ENCODE results near the gene ADAMTS7. TPM values are rescaled to one million over a fixed set of nuclear protein-coding genes. Genes with fewer than 3 reads are reported as not detected.

ADAMTS7 gene
- total and polyA plus RNA-seq, 2 of the 8 experiments (the other 6 are each of a cell fraction or from before 2014, with no cell fraction given) = 27.9 to 45.2 TPM

- H3K4me2 ChIP-seq (ENCODE audit: insufficient read depth in 1 of 2, low read depth in 2 of 2, low read length in 2 of 2) = no peak overlapping the region
- H4K91ac ChIP-seq (replicated peaks; ENCODE audit: insufficient read length, low read length) = no peak overlapping the region
- FAIRE-seq = no peak
- H3K18ac ChIP-seq (ENCODE audit: extremely low read depth, low read length) = no peak overlapping the region
- H3K56ac ChIP-seq (replicated peaks; ENCODE audit: insufficient read length, low read depth, low read length) = no peak overlapping the region
- H2BK20ac ChIP-seq (ENCODE audit: low read length) = no peak overlapping the region
- H3K23ac ChIP-seq (ENCODE audit: insufficient read length) = no peak overlapping the region
- WGBS, 2 experiments (ENCODE audit: extremely low coverage in 1 of 2, insufficient coverage in 1 of 2, insufficient read length in 1 of 2, insufficient replicate concordance in 2 of 2, low coverage in 1 of 2, low lambda C conversion rate in 2 of 2, missing lambda C conversion rate in 1 of 2) = 88% methylated on average over 6 of the region's 8 CpGs; no CpG with 5 or more reads in 1 of the 2 experiments
- H2BK120ac ChIP-seq (replicated peaks; ENCODE audit: low read depth, low read length) = no peak overlapping the region
- TF ChIP-seq CBX8 (IDR thresholded peaks at IDR 0.05; ENCODE audit: borderline replicate concordance, low read depth, low read length) (no peak), CHD2 (IDR thresholded peaks at IDR 0.05; ENCODE audit: low read length) (no peak), SRF (IDR thresholded peaks at IDR 0.05; ENCODE audit: low read depth, low read length) (no peak), HDAC6 (IDR thresholded peaks at IDR 0.05; ENCODE audit: low read depth, low read length) (no peak), EGR1 (IDR thresholded peaks at IDR 0.05; ENCODE audit: borderline replicate concordance, low read depth, low read length) (no peak), ATF2 (IDR thresholded peaks at IDR 0.05; ENCODE audit: low read length) (no peak), JUND (IDR thresholded peaks at IDR 0.05; ENCODE audit: low read length) (no peak), SP2 (IDR thresholded peaks at IDR 0.05; ENCODE audit: low read length) (no peak), KDM5A (IDR thresholded peaks at IDR 0.05; ENCODE audit: low read length) (no peak), CEBPB (IDR thresholded peaks at IDR 0.05; ENCODE audit: low read depth, low read length) (no peak), TAF1 (IDR thresholded peaks at IDR 0.05; ENCODE audit: low read depth, low read length) (no peak), SP1 (IDR thresholded peaks at IDR 0.05; ENCODE audit: low read depth, low read length) (no peak), CREB1 (IDR thresholded peaks at IDR 0.05) (no peak), SUZ12 (IDR thresholded peaks at IDR 0.05; ENCODE audit: low read length) (no peak), BCL11A (IDR thresholded peaks at IDR 0.05; ENCODE audit: low read depth in 2 of 2, low read length in 2 of 2) (no peak), CHD1 (IDR thresholded peaks at IDR 0.05; ENCODE audit: low read depth, low read length) (no peak)
- no peaks in the 10 kb centered on the region for H3K79me2 ChIP-seq (ENCODE audit: control insufficient read depth in 1 of 2, insufficient read depth in 2 of 2, low read length in 2 of 2)
- no peak overlapping the region for H3K14ac ChIP-seq (ENCODE audit: insufficient read length)
- no peaks in the 10 kb centered on the region for H3K23me2 ChIP-seq (ENCODE audit: low read depth, low read length)
- no peak overlapping the region for H2AFZ ChIP-seq (ENCODE audit: low read length)
- no peak for DNase-seq (ENCODE audit: low read depth in 1 of 2, low spot score in 2 of 2)
- ChIA-PET POLR2A (ENCODE audit: partially characterized antibody) (no interaction called here), CTCF (ENCODE audit: partially characterized antibody) (no interaction called here)
- no peak overlapping the region for H3K4me3 ChIP-seq (ENCODE audit: extremely low read depth in 1 of 4, insufficient read depth in 2 of 4, low read depth in 3 of 4, low read length in 4 of 4)
- H2BK5ac ChIP-seq (ENCODE audit: low read depth, low read length) = no peak overlapping the region
- no peaks in the 10 kb centered on the region; a peak in 1 of 7 replicates for H3K4me1 ChIP-seq (replicated peaks in 1 of 4; ENCODE audit: control insufficient read depth in 3 of 4, insufficient read depth in 4 of 4, low read length in 3 of 4)
- H4K20me1 ChIP-seq (replicated peaks in 1 of 2; ENCODE audit: control insufficient read depth in 1 of 2, insufficient read depth in 2 of 2, low read length in 2 of 2) = no peaks in the 10 kb centered on the region
- H3K27me3 ChIP-seq (replicated peaks in 1 of 4; ENCODE audit: control insufficient read depth in 3 of 4, extremely low read depth in 1 of 4, insufficient read depth in 3 of 4, low read length in 3 of 4) = no peaks in the 10 kb centered on the region
- H3K9ac ChIP-seq (replicated peaks in 1 of 4; ENCODE audit: extremely low read depth in 1 of 4, low read depth in 3 of 4, low read length in 3 of 4) = no peak overlapping the region
- H3K27ac ChIP-seq (ENCODE audit: low read depth, low read length) = no peak overlapping the region
- no peak overlapping the region for H2BK15ac ChIP-seq (ENCODE audit: low read length)
- no peak overlapping the region for H4K8ac ChIP-seq (ENCODE audit: extremely low read depth, insufficient read depth, low read length)
- no peaks in the 10 kb centered on the region for H3K9me3 ChIP-seq (ENCODE audit: insufficient read depth in 2 of 2, low read depth in 1 of 2, low read length in 1 of 2)
- H3K79me1 ChIP-seq (ENCODE audit: low read depth, low read length) = no peaks in the 10 kb centered on the region
- no peak overlapping the region for H3K4ac ChIP-seq (replicated peaks; ENCODE audit: insufficient read length, low read depth, low read length)
- no peak overlapping the region for H2BK12ac ChIP-seq (ENCODE audit: low read depth, low read length)
- H3K36me3 ChIP-seq (ENCODE audit: control insufficient read depth in 2 of 4, insufficient read depth in 4 of 4, low read length in 3 of 4) = no peaks in the 10 kb centered on the region
- H4K5ac ChIP-seq (ENCODE audit: insufficient read length, low read depth, low read length) = no peak overlapping the region
- no peak overlapping the region for H2AK5ac ChIP-seq (ENCODE audit: low read depth, low read length)
Observed at GRCh38 chr15:78775472-78775871, 35.8 kb downstream of the ADAMTS7 start.

All from H1 (cell line).